ENCODE results near the gene CNDP1. TPM values are rescaled to one million over a fixed set of nuclear protein-coding genes. Genes with fewer than 3 reads are reported as not detected.

The CNDP1 gene
- total RNA-seq, 1 donor = not detected

GRCh38 chr18:74510770-74511095 is 23.6 kb upstream of the CNDP1 start:
- DNase-seq (ENCODE audit: low read depth) = no peak
- TF ChIP-seq CTCF (IDR thresholded peaks at IDR 0.05; ENCODE audit: insufficient read depth, low read length) = no peak
- no peak overlapping the region for H3K4me3 ChIP-seq (ENCODE audit: low read depth, low read length)

DNA sequence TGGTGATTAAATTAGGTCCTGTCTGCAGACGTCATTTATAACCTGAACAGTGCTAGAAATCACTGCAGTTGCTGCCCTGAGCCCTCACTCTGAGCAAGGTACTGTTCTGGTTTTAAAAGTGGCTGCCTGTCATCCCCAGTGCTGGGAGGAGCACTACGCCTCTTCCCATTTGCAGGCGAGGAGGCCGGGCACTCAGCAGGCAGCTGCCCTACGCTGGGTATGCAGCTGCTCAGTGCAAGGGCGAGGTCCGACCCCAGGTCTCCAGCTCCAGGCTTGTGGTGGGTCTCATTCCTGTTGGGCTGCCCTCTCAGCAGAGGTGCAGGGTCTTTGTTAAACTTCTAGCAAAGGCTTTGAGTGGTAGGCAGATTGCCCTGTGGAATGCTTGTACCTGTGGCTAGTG is 22.5 kb upstream of the CNDP1 start:
- no peak for DNase-seq (ENCODE audit: low read depth)
- no peak for TF ChIP-seq CTCF (IDR thresholded peaks at IDR 0.05; ENCODE audit: insufficient read depth, low read length)
- H3K4me3 ChIP-seq (ENCODE audit: low read depth, low read length) = no peak overlapping the region

DNA sequence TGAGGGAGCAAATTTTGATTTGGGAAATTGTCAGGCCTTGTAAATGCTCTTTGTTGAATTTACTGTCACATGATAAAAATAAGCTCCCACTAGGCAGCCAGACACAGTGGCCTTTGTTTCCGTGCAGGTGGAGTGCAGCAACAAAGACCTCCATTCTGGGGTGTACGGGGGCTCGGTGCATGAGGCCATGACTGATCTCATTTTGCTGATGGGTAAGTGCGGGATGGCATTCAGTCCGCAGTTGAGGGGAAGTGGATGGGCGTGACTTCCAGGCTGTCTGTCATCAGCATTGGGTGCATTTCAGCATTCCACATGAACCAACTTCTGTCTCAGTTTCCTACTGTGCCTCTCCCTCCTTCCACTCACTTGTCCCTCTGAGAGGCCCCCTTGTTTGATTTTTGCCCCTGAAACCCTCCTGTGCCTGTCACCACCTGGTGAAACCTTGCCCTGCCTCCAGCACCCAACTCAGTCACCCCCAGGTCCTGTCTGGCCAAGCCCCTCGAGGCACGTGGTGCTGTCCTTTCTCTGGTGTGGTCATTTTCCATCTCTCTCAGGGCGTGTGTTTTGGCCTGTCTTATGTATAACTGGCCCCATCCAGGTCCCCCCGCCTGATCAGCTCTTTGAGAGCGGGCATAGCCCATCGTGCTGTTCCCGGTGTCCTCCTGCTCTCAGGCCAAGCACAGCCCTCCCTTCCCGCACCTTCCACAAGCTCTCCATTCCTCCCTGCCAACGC is 21.8 kb upstream of the CNDP1 start:
- DNase-seq (ENCODE audit: low read depth) = no peak
- no peak overlapping the region for H3K4me3 ChIP-seq (ENCODE audit: low read depth, low read length)
- TF ChIP-seq CTCF (IDR thresholded peaks at IDR 0.05; ENCODE audit: insufficient read depth, low read length) = no peak

DNA sequence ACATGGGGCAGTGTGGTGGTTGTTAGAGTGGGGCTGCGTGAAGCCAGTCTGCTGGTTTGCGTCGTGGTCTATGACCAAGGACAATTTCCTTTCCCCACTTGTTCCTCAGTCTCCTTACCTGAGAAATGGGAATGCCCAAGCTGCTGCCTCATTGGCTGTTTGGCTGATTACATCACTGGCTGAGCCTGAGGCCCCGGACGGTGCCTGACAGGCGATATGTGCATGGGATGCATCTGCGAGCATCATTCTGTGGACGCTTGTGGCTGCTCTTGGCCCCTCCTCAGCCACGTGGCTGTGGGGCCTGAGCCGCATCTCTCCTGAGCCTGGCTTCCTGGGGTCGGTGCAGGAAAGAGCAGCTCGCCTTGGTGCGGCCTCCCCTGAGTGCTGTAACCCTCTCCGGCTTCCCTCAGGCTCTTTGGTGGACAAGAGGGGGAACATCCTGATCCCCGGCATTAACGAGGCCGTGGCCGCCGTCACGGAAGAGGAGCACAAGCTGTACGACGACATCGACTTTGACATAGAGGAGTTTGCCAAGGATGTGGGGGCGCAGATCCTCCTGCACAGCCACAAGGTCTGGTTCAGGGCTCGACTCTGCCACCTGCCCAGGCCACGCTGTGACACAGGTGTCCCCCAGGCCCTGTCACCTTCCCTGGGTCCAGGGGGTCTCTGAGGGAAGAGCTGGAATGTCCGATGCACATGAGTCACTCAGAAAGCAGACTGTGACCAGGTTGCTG is 21.0 kb upstream of the CNDP1 start:
- DNase-seq (ENCODE audit: low read depth) = no peak
- TF ChIP-seq CTCF (IDR thresholded peaks at IDR 0.05; ENCODE audit: insufficient read depth, low read length) = no peak
- no peak overlapping the region for H3K4me3 ChIP-seq (ENCODE audit: low read depth, low read length)

DNA sequence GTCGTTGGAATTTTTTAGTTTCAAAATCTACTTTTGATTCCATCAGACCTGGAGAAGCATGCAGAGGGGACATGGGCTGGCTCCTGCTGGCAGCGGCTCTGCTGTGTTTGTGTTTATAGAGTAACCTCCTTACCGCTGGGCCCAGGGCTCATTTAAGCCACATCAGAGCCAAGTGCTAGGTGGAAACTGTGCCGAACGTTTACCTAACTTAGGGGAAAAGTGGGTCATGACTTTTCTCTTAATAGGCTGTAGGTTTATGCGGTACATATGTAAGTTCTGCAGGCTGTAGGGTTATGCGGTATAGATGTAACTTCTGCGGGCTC is 20.5 kb upstream of the CNDP1 start:
- no peak overlapping the region for H3K4me3 ChIP-seq (ENCODE audit: low read depth, low read length)
- DNase-seq (ENCODE audit: low read depth) = no peak
- no peak for TF ChIP-seq CTCF (IDR thresholded peaks at IDR 0.05; ENCODE audit: insufficient read depth, low read length)

DNA sequence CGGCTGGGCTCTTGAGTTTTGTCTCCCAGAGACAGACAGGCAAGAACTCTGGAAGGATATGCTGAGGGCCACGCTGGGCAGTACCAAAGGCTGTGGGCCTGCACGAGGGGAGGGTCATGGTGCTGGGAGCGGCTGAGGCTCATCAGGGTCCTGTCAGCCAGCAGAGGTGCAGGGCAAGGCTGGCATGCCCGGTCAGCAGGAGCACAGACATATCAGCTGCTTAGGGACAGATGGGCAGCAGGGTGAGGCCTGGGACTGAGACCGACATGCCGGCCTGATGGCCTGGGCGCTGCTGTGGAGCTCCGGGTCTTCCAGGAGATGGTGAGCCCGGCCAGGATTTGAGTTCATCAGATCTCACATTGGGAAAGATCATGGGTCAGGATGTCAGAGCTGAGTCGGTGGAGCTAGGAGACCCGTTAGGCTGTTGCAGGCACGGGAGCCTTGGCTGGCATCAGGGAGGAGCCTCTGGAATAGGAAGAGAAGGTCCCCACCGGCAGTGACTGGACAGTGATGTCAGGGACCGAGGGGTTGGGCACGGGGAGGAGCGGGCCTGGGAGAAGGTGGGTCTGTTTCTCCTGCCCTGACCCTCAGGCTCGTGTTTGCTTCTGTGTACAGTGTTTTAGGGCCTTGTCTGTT is 19.3 kb upstream of the CNDP1 start:
- no peak overlapping the region for H3K4me3 ChIP-seq (ENCODE audit: low read depth, low read length)
- no peak for DNase-seq (ENCODE audit: low read depth)
- no peak for TF ChIP-seq CTCF (IDR thresholded peaks at IDR 0.05; ENCODE audit: insufficient read depth, low read length)

Measured in fibroblast of the aortic adventitia (primary cell).